Fibroblast of skin of right biceps (primary cell): Measurements from ENCODE around the gene PHLDB3.
"Not testable (repeated sequence)": the region's sequence is repeated elsewhere in the genome, so short reads cannot be mapped to it uniquely, and the experiment has no call there.

Experiments
- DNase-seq: peaks from one replicate; pipeline ENCODE4 v3.0.0-alpha.2; 2013

PHLDB3 gene

GRCh38 chr19:43526884-43527859 lies 22.6 kb upstream of the PHLDB3 start, which contains the start of gene ETHE1:
TSS of gene ETHE1 (minus strand) at chr19:43527201. CDS start at chr19:43527177, 24 bp downstream.
- peak; percentile 58 for DNase-seq

DNA sequence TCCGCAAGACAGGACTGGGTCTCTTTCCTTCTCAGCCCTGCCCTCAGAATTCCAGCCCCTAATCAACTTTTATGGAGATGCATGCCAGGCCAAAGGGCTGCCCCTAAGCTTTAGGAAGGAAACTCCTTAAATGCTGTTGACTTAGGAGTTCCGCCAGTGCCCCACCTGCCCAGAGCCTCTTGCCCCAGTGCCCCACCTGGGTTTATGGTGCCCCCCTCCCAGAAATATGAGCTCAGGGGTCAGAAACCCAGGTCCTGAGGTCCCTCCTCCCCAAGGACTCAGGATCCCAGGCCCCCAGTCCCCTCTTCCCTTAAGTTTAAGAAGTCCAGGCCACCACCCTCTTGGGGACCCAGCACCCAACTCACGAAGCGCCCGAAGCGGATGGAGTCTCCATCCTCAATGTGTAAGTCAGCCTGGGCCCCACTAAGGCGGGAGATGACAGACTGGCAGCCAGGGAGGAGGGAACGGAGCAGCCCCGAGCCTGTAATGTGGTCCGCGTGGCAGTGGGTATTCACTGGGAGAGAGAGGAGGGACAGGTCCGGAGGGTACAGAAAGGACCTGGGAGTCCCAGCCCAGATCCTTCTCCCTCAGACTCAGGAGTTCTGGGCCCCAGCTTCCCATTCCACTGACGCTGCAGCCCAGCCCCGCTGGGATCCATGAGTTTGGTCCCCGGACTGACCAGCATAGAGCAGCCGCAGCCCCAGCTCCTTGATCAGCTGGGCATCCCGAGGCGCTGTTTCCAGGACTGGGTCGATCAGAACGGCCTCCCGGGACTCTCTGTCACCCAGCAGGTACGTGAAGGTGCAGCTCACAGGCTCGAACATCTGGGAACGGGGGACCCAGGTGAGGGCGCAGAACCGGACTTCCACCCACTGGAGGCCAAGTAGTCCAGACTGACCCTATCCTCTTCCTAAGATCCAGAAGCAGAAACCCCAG lies 21.6 kb upstream of the PHLDB3 start:
- peak; percentile 20 for DNase-seq

DNA sequence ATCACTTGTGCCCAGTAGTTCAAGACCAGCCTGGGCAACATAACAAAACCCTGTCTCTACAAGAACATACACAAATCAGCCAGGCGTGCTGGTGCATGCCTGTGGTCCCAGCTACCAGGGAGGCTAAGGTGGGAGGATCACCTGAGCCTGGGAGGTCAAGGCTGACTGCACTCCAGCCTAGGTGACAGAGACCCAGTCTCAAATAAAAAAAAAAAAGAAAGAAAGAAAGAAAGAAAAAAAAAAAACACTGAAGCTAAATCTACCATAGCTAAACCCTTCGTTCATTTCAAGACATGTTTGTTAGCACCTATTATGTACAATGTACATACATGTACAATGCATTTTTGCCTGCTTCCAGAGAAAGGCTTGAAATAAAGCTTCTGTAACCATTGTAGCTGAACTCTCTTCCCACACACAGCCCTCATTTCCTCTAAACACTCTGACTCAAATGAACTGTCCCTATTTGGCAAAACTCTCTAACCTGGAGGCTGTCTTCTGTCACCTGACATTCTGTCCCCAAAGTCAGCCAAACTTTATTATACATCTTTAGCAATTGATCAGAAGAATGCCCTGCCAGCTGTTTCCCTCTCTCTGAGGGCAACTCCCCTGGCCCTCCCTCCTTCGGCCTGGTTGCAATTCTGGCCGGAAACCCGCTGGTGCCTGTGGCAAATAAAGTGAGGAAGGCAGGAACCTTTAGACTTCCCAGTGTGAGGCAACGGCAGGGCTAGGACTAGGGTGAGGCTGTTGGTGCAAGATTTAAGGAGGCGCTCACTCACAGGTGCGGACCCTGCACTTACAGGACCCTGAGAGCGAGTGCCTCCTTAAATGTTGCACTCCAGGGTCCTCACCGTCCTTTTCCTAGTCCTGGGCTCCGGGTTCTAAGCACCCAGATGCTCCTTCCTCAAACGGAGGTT lies 20.6 kb upstream of the PHLDB3 start:
- DNase-seq: peak; percentile 24

DNA sequence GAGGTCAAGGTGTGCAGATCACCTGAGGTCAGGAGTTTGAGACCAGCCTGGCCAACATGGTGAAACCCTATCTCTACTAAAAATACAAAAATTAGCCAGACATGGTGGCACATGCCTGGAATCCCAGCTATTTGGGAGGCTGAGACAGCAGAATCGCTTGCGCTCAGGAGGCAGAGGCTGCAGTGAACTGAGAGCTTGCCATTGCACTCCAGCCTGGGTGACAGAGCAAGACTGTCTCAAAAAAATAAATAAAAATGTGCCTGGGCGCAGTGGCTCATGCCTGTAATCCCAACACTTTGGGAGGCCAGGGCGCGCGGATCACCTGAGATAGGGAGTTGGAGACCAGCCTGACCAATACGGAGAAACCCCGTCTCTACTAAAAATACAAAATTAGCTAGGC lies 19.1 kb upstream of the PHLDB3 start:
- DNase-seq: not testable (repeated sequence)

DNA sequence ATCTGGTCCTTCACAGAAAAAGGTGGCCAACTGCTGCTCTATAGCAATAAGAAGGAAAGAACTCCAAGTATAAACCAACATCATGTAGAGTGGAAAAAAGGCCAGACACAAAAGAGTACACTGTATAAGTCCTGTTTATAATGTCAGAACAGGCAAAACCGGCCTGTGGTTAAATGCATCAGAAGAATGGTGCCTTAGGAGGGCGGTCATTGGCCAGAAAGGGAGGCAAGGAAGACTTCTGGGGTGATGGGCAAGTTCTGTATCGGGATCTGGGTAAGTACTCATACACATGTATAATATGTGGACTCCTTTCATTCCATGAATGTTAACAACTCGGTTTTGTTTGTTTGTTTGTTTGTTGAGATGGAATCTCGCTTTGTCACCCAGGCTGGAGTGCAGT lies 18.4 kb upstream of the PHLDB3 start:
- no peak for DNase-seq

DNA sequence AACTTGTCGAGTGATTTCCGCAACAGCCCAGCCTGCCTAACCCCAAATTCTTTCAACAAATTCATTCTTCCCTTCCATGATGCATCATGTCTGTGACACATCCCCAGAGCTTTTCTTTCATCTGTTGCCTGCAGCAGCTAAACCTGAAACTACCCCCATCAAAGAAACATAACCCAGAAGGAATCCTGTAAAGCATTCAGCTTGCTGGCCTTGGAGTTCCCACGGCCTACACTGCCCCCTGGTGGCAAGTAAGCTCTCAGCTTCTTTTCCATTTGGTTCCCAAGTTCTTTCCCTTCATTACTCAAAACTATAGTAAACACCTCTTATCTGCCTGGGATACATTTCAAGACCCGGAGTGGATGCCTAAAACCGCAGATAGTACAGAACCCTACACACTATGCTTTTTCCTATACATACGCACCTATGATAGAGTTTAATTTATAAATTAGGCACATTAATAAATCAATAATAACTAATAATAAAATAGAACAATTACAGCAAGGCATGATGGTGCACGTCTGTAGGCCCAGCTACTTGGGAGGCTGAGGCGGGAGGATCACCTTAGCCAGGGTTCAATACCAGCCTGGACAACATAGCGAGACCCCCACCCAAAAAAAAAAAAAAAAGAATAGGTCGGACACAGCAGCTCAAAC lies 15.0 kb upstream of the PHLDB3 start:
- DNase-seq: peak; percentile 93

DNA sequence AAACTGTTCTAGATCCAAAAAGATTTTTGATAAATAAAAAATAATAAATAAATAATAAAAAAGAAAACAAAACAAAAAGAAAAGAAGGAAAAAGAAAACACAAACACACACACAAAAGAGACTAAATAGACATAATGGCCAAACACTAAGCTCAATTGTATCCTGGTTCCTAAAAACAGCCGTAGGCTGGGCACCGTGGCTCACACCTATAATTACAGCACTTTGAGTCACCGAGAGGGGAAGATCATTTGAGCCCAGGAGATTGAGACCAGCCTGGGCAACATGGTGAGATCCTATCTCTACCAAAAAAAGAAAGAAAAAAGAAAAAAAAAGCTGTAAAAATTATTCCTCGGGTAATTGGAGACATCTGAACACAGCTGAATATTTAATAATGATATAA lies 13.5 kb upstream of the PHLDB3 start:
- no peak for DNase-seq

DNA sequence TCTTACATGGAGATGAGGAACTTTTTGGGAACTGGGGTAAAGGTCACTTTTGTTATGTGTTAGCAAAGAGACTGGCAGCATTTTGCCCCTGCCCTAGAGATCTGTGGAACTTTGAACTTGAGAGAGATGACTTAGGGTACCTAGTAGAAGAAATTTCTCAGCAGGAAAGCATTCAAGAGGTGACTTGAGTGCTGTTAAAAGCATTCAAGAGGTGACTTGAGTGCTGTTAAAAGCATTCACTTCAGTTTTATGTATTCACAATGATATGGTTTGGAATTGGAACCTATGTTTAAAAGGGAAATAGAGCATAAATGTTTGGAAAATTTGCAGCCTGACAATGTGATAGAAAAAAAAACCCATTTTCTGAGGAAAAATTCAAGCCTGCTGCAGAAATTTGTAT lies 7.9 kb upstream of the PHLDB3 start:
- DNase-seq: not testable (repeated sequence)

DNA sequence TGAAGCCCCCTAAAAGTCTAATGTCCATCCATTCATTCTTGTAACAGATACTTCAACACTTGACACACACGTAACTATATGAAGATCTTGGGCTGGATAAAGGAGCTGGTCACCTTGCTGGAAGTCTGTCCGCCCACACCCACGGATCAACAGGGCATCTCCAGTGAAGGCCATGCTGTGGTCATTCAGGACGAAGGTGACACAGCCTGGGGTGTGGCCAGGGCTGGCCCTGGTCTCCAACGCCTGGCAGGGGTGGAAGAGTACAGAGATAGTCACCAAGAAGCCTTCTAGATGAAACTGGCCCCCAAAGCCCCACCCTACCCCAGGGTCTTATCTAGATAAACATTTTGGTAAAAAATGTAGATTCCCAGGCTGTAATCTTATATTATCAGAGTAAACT lies 6.8 kb upstream of the PHLDB3 start:
- no peak for DNase-seq

GRCh38 chr19:43510713-43511112 lies 6.2 kb upstream of the PHLDB3 start:
- DNase-seq: no peak

DNA sequence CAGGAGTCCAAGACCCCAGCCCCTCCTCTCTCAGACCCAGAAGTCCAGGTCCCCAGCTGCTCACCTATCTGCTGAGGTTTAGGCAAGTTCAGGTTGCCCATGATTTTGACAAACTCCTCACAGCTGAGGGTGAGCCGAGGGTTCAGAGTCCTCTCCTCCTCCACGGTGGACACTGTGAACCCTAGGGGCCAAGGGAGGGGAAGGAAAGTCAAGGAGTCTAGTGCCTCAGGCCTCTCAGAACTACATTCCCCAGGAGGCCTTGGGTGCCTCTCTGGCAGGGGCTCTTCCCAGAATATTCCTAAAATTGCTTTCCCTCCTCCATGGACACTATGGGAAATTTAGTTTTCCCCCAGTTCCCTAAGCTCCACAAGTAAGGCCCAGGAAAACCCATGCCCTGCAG lies 3.3 kb upstream of the PHLDB3 start:
- DNase-seq: no peak

- no peak for DNase-seq
Observed at GRCh38 chr19:43506629-43507028, 2.1 kb upstream of the PHLDB3 start.

GRCh38 chr19:43505941-43506340 lies 1.4 kb upstream of the PHLDB3 start:
- no peak for DNase-seq

- DNase-seq: no peak
Observed at GRCh38 chr19:43505186-43505456, 575 bp upstream of the PHLDB3 start.

DNA sequence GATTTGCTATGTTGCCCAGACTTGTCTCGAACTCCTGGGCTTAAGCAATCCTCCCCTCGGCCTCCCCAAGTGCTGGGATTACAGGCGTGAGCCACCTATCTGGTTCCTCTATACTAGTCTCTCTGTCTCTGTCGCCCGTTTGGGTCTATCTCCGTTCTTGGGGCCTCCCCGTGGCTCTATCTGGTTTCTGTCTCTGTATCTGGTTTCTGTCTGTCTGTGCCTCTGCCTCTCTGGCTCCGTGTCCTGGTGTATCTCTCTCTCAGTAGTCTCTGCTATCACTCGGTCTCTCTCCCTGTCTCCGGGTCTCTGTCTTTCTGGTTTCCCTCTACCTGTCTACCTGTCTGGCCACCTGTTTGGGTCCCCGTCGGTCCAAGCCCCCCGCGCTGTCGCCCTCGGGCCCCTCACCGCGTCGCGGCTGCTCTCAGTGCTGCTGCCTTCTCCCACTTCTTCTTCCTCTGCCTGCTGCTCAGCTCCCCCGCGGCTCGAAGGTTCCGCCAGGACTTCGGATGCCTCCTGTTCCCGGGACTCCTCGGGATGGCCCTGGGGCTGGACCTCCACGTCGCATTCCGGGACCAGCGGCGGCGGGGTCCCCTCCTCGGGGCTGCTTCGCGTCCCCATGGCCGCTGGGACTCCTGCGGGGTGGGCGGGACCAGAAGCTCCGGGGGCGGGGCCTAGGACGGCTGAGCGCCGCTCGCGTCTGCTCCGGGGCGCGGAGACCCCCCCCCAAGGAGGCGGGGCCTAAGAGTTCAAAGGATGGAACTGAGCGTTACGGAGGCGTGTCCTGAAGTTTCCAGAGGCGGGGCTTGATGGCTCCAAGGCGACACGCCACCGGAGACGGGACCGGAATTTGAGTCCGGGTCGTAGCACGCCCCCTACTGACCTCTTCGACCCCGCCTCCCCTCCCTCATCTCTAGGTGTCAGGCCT lies 783 bp downstream of the PHLDB3 start:
- DNase-seq: peak; percentile 89

- DNase-seq: no peak
Observed at GRCh38 chr19:43502419-43502976, 2.0 kb downstream of the PHLDB3 start.

DNA sequence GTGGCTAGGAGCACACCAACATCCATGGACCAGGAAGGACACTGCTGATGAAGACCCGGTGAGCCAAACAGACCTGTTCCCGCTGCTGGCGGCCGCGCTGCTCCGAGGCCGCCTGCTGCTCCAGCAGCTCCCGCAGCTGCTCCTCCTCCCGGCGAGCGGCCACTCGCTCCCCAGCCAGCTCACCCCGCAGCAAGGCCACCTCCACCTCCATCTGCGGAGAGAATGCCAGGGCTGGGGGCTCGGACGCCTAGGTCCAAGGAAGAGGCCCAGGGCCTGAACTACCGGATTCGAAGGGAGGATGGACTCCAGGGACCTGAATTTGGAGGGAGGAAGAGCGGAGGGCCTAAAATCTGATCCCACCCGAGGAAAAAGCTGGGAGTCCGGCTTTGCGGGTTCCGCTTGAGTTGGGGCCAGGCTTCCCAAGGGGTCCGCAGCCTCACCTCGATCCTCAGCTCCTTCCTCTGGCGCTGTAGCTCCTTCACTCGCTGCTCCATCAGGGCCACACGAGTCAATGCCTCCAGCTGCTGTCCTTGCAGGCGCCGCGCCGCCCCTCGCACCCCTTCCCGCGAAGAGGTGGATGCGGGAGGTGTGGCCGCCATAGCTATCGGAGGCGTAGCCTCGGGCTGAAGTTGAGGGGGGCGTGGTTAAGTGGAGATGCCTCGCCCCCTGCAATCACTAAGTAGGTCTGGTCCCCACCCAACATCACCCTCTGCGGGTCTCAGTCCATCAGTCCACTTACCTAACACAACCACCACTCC lies 2.7 kb downstream of the PHLDB3 start:
- DNase-seq: peak; percentile 14

- DNase-seq: no peak
Observed at GRCh38 chr19:43499042-43499441, 5.5 kb downstream of the PHLDB3 start.

- no peak for DNase-seq
Observed at GRCh38 chr19:43498233-43498842, 6.2 kb downstream of the PHLDB3 start.
